HG03139 (cell line): ENCODE measurements around the gene RBP5.

Experiments used
- ATAC-seq: cut with Tn5 transposase; IDR thresholded peaks from one replicate; pipeline ENCODE4 v1.9.1; 2021; ENCODE audit not compliant: unreplicated experiment

RBP5 gene

GRCh38 chr12:7128681-7129286 is at the start of gene RBP5:
RBP5 (minus strand) TSS chr12:7128889; CDS start chr12:7128775, 114 bp downstream.
- ATAC-seq: no peak

- no peak for ATAC-seq
Measured at GRCh38 chr12:7178481-7178880, 49.8 kb upstream of the RBP5 start.

GRCh38 chr12:7176595-7176994 is 47.9 kb upstream of the RBP5 start:
- ATAC-seq: no peak

- no peak for ATAC-seq
Measured at GRCh38 chr12:7175493-7175892, 46.8 kb upstream of the RBP5 start.

GRCh38 chr12:7171854-7172253 is 43.2 kb upstream of the RBP5 start:
- ATAC-seq: no peak

- no peak for ATAC-seq
Measured at GRCh38 chr12:7169951-7170350, 41.3 kb upstream of the RBP5 start.

GRCh38 chr12:7162691-7163114 is 34.0 kb upstream of the RBP5 start:
- no peak for ATAC-seq

GRCh38 chr12:7161811-7162210 is 33.1 kb upstream of the RBP5 start:
- ATAC-seq: no peak

- no peak for ATAC-seq
Measured at GRCh38 chr12:7161327-7161726, 32.6 kb upstream of the RBP5 start.

- ATAC-seq: no peak
Measured at GRCh38 chr12:7160183-7160582, 31.5 kb upstream of the RBP5 start.

- ATAC-seq: no peak
Measured at GRCh38 chr12:7158781-7159609, 30.3 kb upstream of the RBP5 start.

GRCh38 chr12:7157391-7157790 is 28.7 kb upstream of the RBP5 start:
- no peak for ATAC-seq

- ATAC-seq: no peak
Measured at GRCh38 chr12:7156259-7157197, 27.8 kb upstream of the RBP5 start.

- ATAC-seq: no peak
Measured at GRCh38 chr12:7155471-7156034, 26.9 kb upstream of the RBP5 start.

GRCh38 chr12:7154901-7155470 is 26.3 kb upstream of the RBP5 start:
- no peak for ATAC-seq

GRCh38 chr12:7154042-7154441 is 25.4 kb upstream of the RBP5 start:
- no peak for ATAC-seq

GRCh38 chr12:7152818-7153217 is 24.1 kb upstream of the RBP5 start:
- ATAC-seq: no peak

GRCh38 chr12:7151532-7151931 is 22.8 kb upstream of the RBP5 start:
- ATAC-seq: no peak

GRCh38 chr12:7150841-7151240 is 22.2 kb upstream of the RBP5 start:
- no peak for ATAC-seq

GRCh38 chr12:7150356-7150755 is 21.7 kb upstream of the RBP5 start:
- no peak for ATAC-seq

- no peak for ATAC-seq
Measured at GRCh38 chr12:7146906-7147305, 18.2 kb upstream of the RBP5 start.
